ENCODE measurements around the gene CERS1. TPM values are rescaled to one million over a fixed set of nuclear protein-coding genes. Genes with fewer than 3 reads are reported as not detected.

The CERS1 gene
- total RNA-seq, 1 experiment from 2014 or later, result 0.96 TPM

- Histone ChIP-seq H4K20me1 (ENCODE audit: insufficient read depth) (no peaks in the 10 kb centered on the region), H3K36me3 (ENCODE audit: control insufficient read depth in 1 of 2, insufficient read depth in 2 of 2, low read length in 2 of 2) (peaks cover 14 to 20% of the 10 kb centered on the region in 2 experiments; a peak in 3 of 4 replicates), H3K4me2 (ENCODE audit: low read length) (no peak overlapping the region), H3K9me3 (ENCODE audit: control insufficient read depth in 1 of 2, insufficient read depth in 1 of 2, low read depth in 1 of 2, low read length in 2 of 2) (no peaks in the 10 kb centered on the region), H3K4me3 (replicated peaks in 1 of 2; ENCODE audit: low read depth in 1 of 2, low read length in 2 of 2) (no peak overlapping the region), H3K27ac (ENCODE audit: low read depth, low read length) (no peak overlapping the region), H2AFZ (ENCODE audit: low read depth, low read length, poor library complexity, severe bottlenecking) (no peak overlapping the region), H3K4me1 (ENCODE audit: control insufficient read depth in 1 of 2, insufficient read depth in 2 of 2, low read length in 2 of 2) (0 out of 4 replicates have a peak, but pooled peaks cover 0 to 2% of the 10 kb centered on the region in 2 experiments), H3K9ac (ENCODE audit: low read length) (no peak overlapping the region), H3K27me3 (ENCODE audit: insufficient read depth, low read length) (no peaks in the 10 kb centered on the region), H3K79me2 (ENCODE audit: insufficient read depth, low read length) (no peaks in the 10 kb centered on the region; the same call in 1 of the 2 replicates), H3K9me2 (ENCODE audit: insufficient read depth) (no peaks in the 10 kb centered on the region)
- TF ChIP-seq JUND (IDR thresholded peaks at IDR 0.05), result no peak
- TF ChIP-seq CBX3 (IDR thresholded peaks at IDR 0.05; ENCODE audit: low read depth), result no peak
- no peak for TF ChIP-seq SP1 (IDR thresholded peaks at IDR 0.05; ENCODE audit: low read depth)
- no peak for TF ChIP-seq CTCF (IDR thresholded peaks at IDR 0.05 in 2 of 3, conservative IDR thresholded peaks at IDR 0.05 in 1 of 3; ENCODE audit: borderline replicate concordance in 1 of 3, insufficient read depth in 1 of 3, low read depth in 2 of 3, low read length in 2 of 3)
- CTCF ChIA-PET, result no interaction called here
- RAD21 ChIA-PET (ENCODE audit: low non-redundant PET in 1 of 2, low total read pairs in 2 of 2, uncharacterized antibody in 2 of 2, unreplicated experiment in 2 of 2), result no interaction called here
- no peak for ATAC-seq
- POLR2A ChIA-PET, result no interaction called here
- intact Hi-C loops (cut with micrococcal nuclease), result no loop called here
- BruUV-seq (replicated peaks), result no TSS peak
- DNase-seq (ENCODE audit: low read depth, low spot score), result no peak
These were observed 25.3 kb downstream of the CERS1 start for GRCh38 chr19:18870531-18871172.

GRCh38 chr19:18869781-18870530 lies 26.0 kb downstream of the CERS1 start:
- no peak overlapping the region for H3K4me2 ChIP-seq (ENCODE audit: low read length)
- POLR2A ChIA-PET, result no interaction called here
- no peaks in the 10 kb centered on the region for H4K20me1 ChIP-seq (ENCODE audit: insufficient read depth)

More at GRCh38 chr19:18869781-18870530, 26.0 kb downstream of the CERS1 start:
- no peaks in the 10 kb centered on the region; the same call in 1 of the 2 replicates for H3K79me2 ChIP-seq (ENCODE audit: insufficient read depth, low read length)
- no peak overlapping the region for H2AFZ ChIP-seq (ENCODE audit: low read depth, low read length, poor library complexity, severe bottlenecking)
- BruUV-seq (replicated peaks), result no TSS peak
- 0 out of 4 replicates have a peak, but pooled peaks cover 0 to 2% of the 10 kb centered on the region in 2 experiments for H3K4me1 ChIP-seq (ENCODE audit: control insufficient read depth in 1 of 2, insufficient read depth in 2 of 2, low read length in 2 of 2)
- TF ChIP-seq CBX3 (IDR thresholded peaks at IDR 0.05; ENCODE audit: low read depth) (no peak), TCF7L2 (IDR thresholded peaks at IDR 0.05; ENCODE audit: borderline replicate concordance, extremely low read depth, insufficient read depth, insufficient read length) (no peak), SIN3A (IDR thresholded peaks at IDR 0.05; ENCODE audit: low read depth) (no peak), CEBPB (IDR thresholded peaks at IDR 0.05; ENCODE audit: low read depth) (no peak), FOSL1 (IDR thresholded peaks at IDR 0.05; ENCODE audit: low read depth) (no peak), ZFX (IDR thresholded peaks at IDR 0.05) (no peak), RAD21 (IDR thresholded peaks at IDR 0.05; ENCODE audit: low read depth) (no peak), MAX (IDR thresholded peaks at IDR 0.05) (no peak), EZH2phosphoT487 (IDR thresholded peaks at IDR 0.05; ENCODE audit: borderline replicate concordance) (no peak), YY1 (IDR thresholded peaks at IDR 0.05; ENCODE audit: extremely low read depth, insufficient replicate concordance, low read depth, low read length) (no peak)
- H3K9me3 ChIP-seq (ENCODE audit: control insufficient read depth in 1 of 2, insufficient read depth in 1 of 2, low read depth in 1 of 2, low read length in 2 of 2), result no peaks in the 10 kb centered on the region
- ChIA-PET CTCF (no interaction called here), RAD21 (ENCODE audit: low non-redundant PET in 1 of 2, low total read pairs in 2 of 2, uncharacterized antibody in 2 of 2, unreplicated experiment in 2 of 2) (no interaction called here)
- no peaks in the 10 kb centered on the region for H3K9me2 ChIP-seq (ENCODE audit: insufficient read depth)
- no peak overlapping the region for H3K4me3 ChIP-seq (replicated peaks in 1 of 2; ENCODE audit: low read depth in 1 of 2, low read length in 2 of 2)
- DNase-seq (ENCODE audit: low read depth, low spot score), result no peak
- no peak overlapping the region for H3K9ac ChIP-seq (ENCODE audit: low read length)
- no peak overlapping the region for H3K27ac ChIP-seq (ENCODE audit: low read depth, low read length)
- no peak for ATAC-seq
- intact Hi-C loops (cut with micrococcal nuclease), result no loop called here
- no peaks in the 10 kb centered on the region for H3K27me3 ChIP-seq (ENCODE audit: insufficient read depth, low read length)
- H3K36me3 ChIP-seq (ENCODE audit: control insufficient read depth in 1 of 2, insufficient read depth in 2 of 2, low read length in 2 of 2), result peaks cover 16 to 26% of the 10 kb centered on the region in 2 experiments; a peak in 3 of 4 replicates

All from HCT116 (cell line).